Common myeloid progenitor, CD34-positive (primary cell): ENCODE results near the gene CPLX1.

Experiments
- CTCF ChIA-PET: fragments of 350-600 bp; sonication (Branson Sonifier 250); formaldehyde crosslinking; loops from one replicate; lab custom pipeline; 2021; ENCODE audit warnings: antibody characterized with exemption; lab: Charles Lee
- POLR2A ChIA-PET: fragments of 350-600 bp; sonication (Branson Sonifier 250); formaldehyde crosslinking; loops from one replicate; lab custom pipeline; 2021; ENCODE audit warnings: antibody characterized with exemption; lab: Charles Lee
- DNase-seq, 3 donors: peaks; one replicate each; pipeline versions ENCODE4 v3.0.0 to v3.0.0-alpha.2; 2013
- H3K27ac ChIP-seq, 2 experiments: 1 replicate in 1 of 2; 2 replicates in 1 of 2; pipeline ENCODE4 v1.7.0; 2013; ENCODE audit warnings: inconsistent platforms in 2 of 2, low read length in 2 of 2, mild to moderate bottlenecking in 2 of 2, low read depth in 1 of 2, moderate library complexity in 1 of 2; ENCODE audit not compliant: severe bottlenecking in 2 of 2, insufficient read depth in 1 of 2, poor library complexity in 1 of 2
- H3K27me3 ChIP-seq, 5 experiments: replicated peaks in 2 of 5; 1 replicate in 3 of 5; 2 replicates in 2 of 5; pipeline versions ENCODE4 v1.6.1 to v1.7.0; 2013; ENCODE audit warnings: low read length in 4 of 5, mild to moderate bottlenecking in 2 of 5, moderate library complexity in 2 of 5, inconsistent platforms in 1 of 5; ENCODE audit not compliant: insufficient read depth in 5 of 5, control insufficient read depth in 4 of 5
- H3K36me3 ChIP-seq, 4 experiments: 1 replicate in 2 of 4; 2 replicates in 2 of 4; pipeline versions ENCODE4 v1.6.1 to v1.7.0; 2013; ENCODE audit warnings: low read length in 3 of 4, control low read depth in 1 of 4, mild to moderate bottlenecking in 1 of 4; ENCODE audit not compliant: control insufficient read depth in 4 of 4, insufficient read depth in 4 of 4
- H3K4me1 ChIP-seq, 4 experiments: 1 replicate in 3 of 4; 2 replicates in 1 of 4; pipeline versions ENCODE4 v1.6.1 to v1.7.1; 2013; ENCODE audit warnings: low read length in 3 of 4, mild to moderate bottlenecking in 3 of 4, control low read depth in 1 of 4, inconsistent platforms in 1 of 4, moderate library complexity in 1 of 4; ENCODE audit not compliant: control insufficient read depth in 4 of 4, insufficient read depth in 4 of 4; ENCODE audit errors: control extremely low read depth in 1 of 4
- H3K4me3 ChIP-seq, 7 experiments: 1 replicate in 4 of 7; 2 replicates in 3 of 7; pipeline versions ENCODE4 v1.5.1 to v1.7.0; 2013; ENCODE audit warnings: mild to moderate bottlenecking in 7 of 7, low read length in 6 of 7, moderate library complexity in 6 of 7, inconsistent platforms in 2 of 7, low read depth in 2 of 7, control low read depth in 1 of 7; ENCODE audit not compliant: insufficient read depth in 4 of 7, control insufficient read depth in 1 of 7; ENCODE audit errors: extremely low read depth in 1 of 7
- H3K9me3 ChIP-seq, 5 experiments: 1 replicate in 4 of 5; 2 replicates in 1 of 5; pipeline versions ENCODE4 v1.6.1 to v1.7.1; 2013; ENCODE audit warnings: low read length in 4 of 5, mild to moderate bottlenecking in 2 of 5, inconsistent platforms in 1 of 5, low read depth in 1 of 5, moderate library complexity in 1 of 5; ENCODE audit not compliant: control insufficient read depth in 4 of 5, insufficient read depth in 2 of 5; ENCODE audit errors: control extremely low read depth in 1 of 5
- WGBS: methylation state at CpG from one replicate; pipeline ENCODE4 v1.1.5; 2013; ENCODE audit not compliant: insufficient coverage; 5-methylcytosine and 5-hydroxymethylcytosine counted together

The CPLX1 gene

DNA sequence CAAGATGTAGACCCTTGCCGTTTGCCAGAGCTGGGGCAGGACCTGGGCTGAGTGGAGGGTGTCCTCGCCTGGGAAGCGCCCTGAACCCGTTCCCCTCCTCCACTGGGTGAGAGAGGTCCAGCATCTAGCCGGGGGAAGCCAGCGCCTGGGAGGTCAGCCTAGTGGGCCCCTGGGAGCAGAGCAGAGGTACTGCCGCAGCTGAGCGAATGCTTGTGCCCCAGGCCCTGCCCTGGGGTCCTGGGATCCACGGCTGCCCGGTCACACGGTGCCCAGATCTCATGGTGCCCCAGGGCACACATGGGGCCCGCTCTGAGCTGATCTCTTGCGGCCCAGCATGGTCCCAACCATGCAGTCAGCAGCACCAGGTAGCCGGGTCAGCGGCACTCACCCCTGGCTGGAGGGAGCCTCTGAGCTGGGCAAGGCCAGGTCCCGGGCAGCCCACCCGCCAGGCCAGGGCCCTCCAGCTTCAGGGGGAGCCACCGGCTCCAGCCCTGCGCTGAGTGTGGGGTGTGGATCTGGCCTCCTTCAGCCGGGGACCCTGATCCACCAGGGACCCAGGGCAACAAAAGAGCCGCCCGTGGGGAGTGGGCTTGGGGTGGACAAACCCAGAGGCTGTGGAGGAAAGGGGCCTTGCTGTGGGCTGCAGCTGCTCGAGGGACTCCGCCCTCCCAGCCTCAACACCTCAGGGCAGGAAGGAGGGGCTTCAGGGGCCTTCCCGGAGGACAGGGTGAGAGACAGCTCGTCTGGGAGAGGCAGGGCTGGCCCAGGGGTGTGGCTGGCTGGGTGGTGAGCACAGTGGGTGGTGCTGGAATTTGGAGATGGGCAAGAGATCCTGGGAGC lies 4.1 kb upstream of the CPLX1 start:
- Histone ChIP-seq H3K36me3 (no peaks in the 10 kb centered on the region), H3K27me3 (peaks cover 0 to 74% (median 18%) of the 10 kb centered on the region in 5 experiments), H3K4me3 (no peak overlapping the region), H3K27ac (no peak overlapping the region), H3K4me1 (peaks cover 0 to 13% (median 9%) of the 10 kb centered on the region in 4 experiments), H3K9me3 (peaks cover 0 to 9% (median 8%) of the 10 kb centered on the region in 5 experiments)
- WGBS: 86% methylated on average over 15 of the region's 26 CpGs
- no peak for DNase-seq
- CTCF ChIA-PET: interaction anchor here (1.2 kb wide), 1 partner anchor 54 kb away, joined by 4 read pairs; no protein-coding TSS in a partner anchor
- POLR2A ChIA-PET: interaction anchor here (1.1 kb wide), 1 partner anchor 48 kb away, joined by 5 read pairs; no protein-coding TSS in a partner anchor

- H3K4me3 ChIP-seq: no peak overlapping the region
- POLR2A ChIA-PET: interaction anchor here (1.1 kb wide), 1 partner anchor 48 kb away, joined by 5 read pairs; no protein-coding TSS in a partner anchor
- H3K4me1 ChIP-seq: peaks cover 0 to 13% (median 9%) of the 10 kb centered on the region in 4 experiments
- DNase-seq: no peak
- H3K9me3 ChIP-seq: peaks cover 0 to 9% (median 8%) of the 10 kb centered on the region in 5 experiments
- CTCF ChIA-PET: no interaction called here
- H3K27me3 ChIP-seq: peaks cover 0 to 80% (median 23%) of the 10 kb centered on the region in 5 experiments
- H3K27ac ChIP-seq: no peak overlapping the region
- WGBS: 85% methylated on average over 4 of the region's 6 CpGs
- no peaks in the 10 kb centered on the region for H3K36me3 ChIP-seq
These were observed 3.4 kb upstream of the CPLX1 start for GRCh38 chr4:829291-829690.

DNA sequence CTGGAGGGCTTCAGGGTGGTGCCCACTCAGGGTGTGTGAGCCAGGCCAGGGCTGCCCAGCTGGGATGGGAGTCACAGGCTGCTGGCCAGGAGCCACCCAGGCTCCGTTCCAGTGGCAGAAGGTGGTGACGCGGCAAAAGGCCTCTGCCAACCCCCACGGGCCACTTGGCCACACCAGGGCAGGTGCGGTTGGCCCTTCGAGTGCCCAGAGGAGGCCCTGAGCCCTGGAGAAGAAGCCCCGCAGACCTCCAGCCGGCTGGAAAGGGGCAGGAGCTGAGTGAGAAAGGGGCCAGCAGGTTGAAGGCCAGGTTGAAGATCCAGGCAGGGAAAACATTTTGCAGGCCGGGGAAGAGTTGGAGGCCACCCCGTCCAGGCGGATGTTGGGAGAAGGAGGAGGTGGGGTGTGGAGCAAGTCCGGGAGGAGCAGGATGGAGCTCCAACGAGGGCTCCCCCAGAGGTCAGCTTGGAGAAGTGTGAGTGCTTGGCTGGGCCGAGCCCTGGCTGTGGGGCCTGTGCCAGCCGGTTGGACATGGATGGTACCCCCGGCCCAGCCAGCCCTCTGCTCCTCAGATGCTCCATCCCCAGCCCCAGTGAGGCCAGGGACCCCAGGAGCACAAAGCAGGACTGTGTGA lies 2.8 kb upstream of the CPLX1 start:
- H3K27ac ChIP-seq: no peak overlapping the region
- ChIA-PET CTCF (interaction anchor here (1.1 kb wide), 1 partner anchor 13 kb away, joined by 3 read pairs; no protein-coding TSS in a partner anchor), POLR2A (interaction anchor here (0.7 to 1.1 kb wide), 2 partner anchors 47 to 439 kb away, joined by 3 to 5 read pairs; no protein-coding TSS in a partner anchor)
- H3K27me3 ChIP-seq: peaks cover 0 to 86% (median 28%) of the 10 kb centered on the region in 5 experiments
- H3K9me3 ChIP-seq: peaks cover 0 to 9% (median 8%) of the 10 kb centered on the region in 5 experiments
- no peak overlapping the region for H3K4me3 ChIP-seq
- 56% methylated on average over 13 of the region's 16 CpGs for WGBS
- DNase-seq: no peak
- H3K4me1 ChIP-seq: peaks cover 0 to 13% (median 9%) of the 10 kb centered on the region in 4 experiments
- H3K36me3 ChIP-seq: no peaks in the 10 kb centered on the region

DNA sequence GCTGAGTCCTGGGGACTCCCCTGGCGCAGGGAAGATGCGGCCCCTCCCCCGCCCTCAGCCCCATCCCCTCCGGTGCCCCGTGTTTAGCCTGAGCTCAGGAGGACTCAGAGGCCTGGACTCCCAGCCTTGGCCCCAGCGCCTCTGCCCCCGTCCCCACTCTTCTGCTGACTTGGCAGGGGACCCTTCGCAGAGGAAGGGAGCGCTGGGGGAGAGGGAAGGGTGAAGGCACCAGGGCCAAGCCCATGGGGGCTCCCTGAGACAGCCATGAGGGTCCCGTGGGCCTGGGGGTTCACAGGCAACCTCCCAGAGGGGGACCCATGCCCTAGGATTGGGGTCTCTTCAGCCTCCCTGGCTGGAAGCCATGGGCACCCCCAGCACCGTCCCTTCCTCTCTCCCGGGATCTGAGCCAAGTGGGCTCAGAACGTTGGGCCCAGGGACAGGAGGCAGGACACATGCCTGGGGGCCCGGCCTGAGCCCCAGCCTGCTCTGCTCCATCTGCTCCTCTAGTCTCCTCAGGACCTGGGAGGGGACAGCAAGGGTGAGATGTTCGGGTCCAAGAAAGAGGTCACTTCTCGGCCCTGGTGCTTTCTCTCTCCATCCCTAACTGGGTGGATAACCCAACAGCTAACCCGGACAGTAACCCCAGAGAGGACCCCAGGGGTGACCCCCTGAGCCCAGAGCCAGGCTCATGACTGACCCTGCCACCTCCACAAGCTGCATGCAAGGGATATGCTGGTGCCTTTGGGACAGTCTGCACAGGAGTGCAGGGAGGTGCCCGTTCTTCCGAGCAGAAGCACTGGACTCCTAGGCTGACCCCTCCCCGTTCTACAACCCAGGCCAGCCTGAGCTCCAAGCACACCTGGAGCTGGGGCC lies 1.5 kb upstream of the CPLX1 start:
- 30% methylated on average over 16 of the region's 20 CpGs for WGBS
- POLR2A ChIA-PET: no interaction called here
- H3K36me3 ChIP-seq: no peaks in the 10 kb centered on the region
- DNase-seq: no peak
- no peak overlapping the region for H3K27ac ChIP-seq
- no peak overlapping the region for H3K4me3 ChIP-seq
- CTCF ChIA-PET: interaction anchor here (1.1 kb wide), 1 partner anchor 15 kb away, joined by 3 read pairs; no protein-coding TSS in a partner anchor
- H3K4me1 ChIP-seq: peaks cover 0 to 9% (median 4%) of the 10 kb centered on the region in 4 experiments
- H3K9me3 ChIP-seq: peaks cover 0 to 9% (median 8%) of the 10 kb centered on the region in 5 experiments
- peaks cover 0 to 87% (median 34%) of the 10 kb centered on the region in 5 experiments for H3K27me3 ChIP-seq

- CTCF ChIA-PET: no interaction called here
- no peaks in the 10 kb centered on the region for H3K36me3 ChIP-seq
- peaks cover 0 to 9% (median 4%) of the 10 kb centered on the region in 4 experiments for H3K4me1 ChIP-seq
- DNase-seq: no peak
- peaks cover 0 to 90% (median 34%) of the 10 kb centered on the region in 5 experiments for H3K27me3 ChIP-seq
- 2% methylated on average over 21 of the region's 75 CpGs for WGBS
- POLR2A ChIA-PET: no interaction called here
- no peak overlapping the region for H3K27ac ChIP-seq
- H3K9me3 ChIP-seq: peaks cover 0 to 7% (median 4%) of the 10 kb centered on the region in 5 experiments
- no peak overlapping the region for H3K4me3 ChIP-seq
These were observed 729 bp upstream of the CPLX1 start for GRCh38 chr4:826508-827208.
